A549 treated with ZK216348 at 1 μM for 4 hours (cell line): ENCODE measurements around the gene XPO5. TPM values are rescaled to one million over a fixed set of nuclear protein-coding genes. Genes with fewer than 3 reads are reported as not detected.

Experiments used
- total RNA-seq: library from RNA; stranded (reverse); fragments of 200-300 nt; extraction: Qiagen RNA extraction; gene quantifications from 5 replicates; pipeline ENCODE4 v1.2.3, GENCODE V29; 2022; ENCODE audit warnings: low read depth

Gene XPO5
- total RNA-seq: 25.0 to 31.1 TPM (median 27.3 TPM) in 5 replicates

DNA sequence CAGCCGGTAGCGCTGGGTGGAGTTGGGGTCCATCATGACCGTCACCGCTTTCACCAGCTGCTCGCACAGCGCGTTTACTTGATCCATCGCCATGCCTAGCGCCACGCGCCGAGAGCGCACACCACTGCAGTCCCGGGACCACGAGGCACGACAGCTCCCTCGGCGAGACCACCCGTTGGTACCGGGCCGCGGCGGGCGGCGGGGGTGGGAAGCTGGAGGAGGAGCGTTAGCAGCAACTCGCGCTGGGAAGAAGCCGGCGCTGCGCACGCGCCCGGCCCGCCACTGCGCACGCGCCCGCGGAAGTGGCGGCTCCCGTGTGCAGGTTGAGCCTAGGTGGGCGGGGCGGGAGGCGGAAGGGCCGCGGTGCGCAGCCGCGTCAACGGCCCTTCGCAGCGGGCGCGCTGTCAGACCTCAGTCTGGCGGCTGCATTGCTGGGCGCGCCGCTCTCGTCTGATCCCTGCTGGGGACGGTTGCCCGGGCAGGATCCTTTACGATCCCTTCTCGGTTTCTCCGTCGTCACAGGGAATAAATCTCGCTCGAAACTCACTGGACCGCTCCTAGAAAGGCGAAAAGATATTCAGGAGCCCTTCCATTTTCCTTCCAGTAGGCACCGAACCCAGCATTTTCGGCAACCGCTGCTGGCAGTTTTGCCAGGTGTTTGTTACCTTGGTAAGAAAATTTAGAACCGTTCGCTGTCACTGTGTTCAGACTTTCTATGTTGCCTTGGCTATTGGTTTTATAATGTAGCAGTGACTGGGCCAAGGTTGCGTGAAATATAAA lies at the start of gene XPO5, which contains the start of gene POLH:
Gene XPO5, minus strand, starts transcription at position 267 of the 780 bp plus-strand sequence. Its CDS starts 174 bp downstream, at position 93.
Gene POLH, plus strand, starts transcription at position 414 of the 780 bp plus-strand sequence. CDS start 6,135 bp downstream, outside the sequence.

DNA sequence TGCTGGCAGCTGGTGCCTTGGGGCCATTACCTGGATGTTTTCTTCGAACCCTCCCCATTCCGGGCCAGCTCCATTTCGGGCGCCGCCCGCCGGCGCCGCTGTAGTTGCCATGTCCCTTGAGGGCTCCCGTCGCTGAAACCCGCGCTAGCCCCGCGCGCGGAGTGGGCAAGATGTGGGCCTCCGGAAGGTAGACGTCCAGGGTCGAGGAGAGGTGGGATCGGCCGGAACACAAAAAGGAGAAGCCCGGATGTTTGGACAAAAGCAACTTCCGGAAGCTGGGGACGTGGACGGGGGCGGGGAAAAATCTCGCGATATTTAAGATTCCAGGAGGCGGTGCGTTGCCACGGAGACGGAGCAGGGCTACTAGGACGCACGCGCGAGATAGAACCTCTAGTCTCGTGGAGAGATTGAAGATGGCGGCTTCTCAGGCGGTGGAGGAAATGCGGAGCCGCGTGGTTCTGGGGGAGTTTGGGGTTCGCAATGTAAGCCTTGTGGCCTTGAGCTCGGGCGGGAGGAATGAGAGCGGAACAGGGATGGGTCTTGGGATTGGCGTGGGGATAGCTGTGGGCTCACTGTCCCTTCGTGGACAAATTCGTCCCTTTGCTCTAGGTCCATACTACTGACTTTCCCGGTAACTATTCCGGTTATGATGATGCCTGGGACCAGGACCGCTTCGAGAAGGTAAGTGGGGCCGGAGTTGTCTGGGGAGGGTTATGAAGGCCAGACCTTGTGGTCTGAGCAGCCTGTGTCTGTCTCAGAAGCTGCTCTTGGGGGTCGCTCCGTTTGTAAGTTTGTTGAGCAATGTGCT lies 58.9 kb downstream of the XPO5 start, which contains the start of the genes POLR1C and YIPF3:
Gene POLR1C, plus strand, starts transcription at position 393 of the 808 bp plus-strand sequence. Its CDS starts 21 bp downstream, at position 414.
Gene YIPF3, minus strand, starts transcription at position 230 of the 808 bp plus-strand sequence. Its CDS starts 119 bp downstream, at position 111.

DNA sequence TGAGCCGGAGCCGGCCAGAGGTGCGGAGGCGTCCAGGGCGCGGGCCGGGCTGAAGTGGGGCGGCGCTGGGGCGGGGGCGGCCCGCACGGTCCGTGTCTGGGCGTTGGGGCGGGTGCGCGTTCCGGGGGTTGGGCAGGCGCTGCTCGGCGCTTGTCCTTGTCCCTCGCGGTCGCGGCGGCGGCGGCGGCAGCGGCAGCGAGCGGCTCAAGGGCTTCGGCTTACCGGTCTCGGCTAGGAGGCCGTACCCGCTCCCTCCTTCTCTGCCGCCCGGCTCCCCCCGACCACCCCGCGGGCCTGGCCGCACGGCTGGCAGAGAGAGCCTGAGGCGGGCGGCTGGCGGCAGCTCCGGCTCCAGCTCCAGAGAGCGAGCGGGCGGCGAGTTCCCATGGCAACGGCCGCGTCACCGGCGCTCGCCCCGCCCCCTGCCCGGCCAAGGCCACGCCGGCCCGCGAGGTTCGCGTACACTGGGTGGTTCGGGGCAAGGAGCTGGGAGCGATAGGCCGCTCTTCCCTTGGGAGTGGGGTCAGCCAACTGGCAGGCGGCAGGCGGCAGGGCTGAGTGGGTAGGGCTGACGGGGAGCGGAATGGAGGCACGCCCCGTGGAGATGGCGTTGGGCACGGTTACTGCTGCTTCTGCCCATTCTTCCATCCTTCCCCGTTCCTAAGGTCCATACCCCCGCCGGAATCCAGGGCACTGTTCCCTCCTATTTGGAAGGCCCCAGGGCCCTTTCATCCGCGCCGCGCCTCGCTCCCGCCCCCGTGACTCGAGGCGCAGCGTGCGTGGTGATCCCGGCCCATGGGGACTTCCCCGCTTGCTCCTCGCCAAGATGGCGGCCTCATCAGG lies 65.6 kb downstream of the XPO5 start, which contains the start of gene LRRC73:
Gene LRRC73, minus strand, starts transcription at position 363 of the 843 bp plus-strand sequence. CDS start 561 bp downstream, outside the sequence.

DNA sequence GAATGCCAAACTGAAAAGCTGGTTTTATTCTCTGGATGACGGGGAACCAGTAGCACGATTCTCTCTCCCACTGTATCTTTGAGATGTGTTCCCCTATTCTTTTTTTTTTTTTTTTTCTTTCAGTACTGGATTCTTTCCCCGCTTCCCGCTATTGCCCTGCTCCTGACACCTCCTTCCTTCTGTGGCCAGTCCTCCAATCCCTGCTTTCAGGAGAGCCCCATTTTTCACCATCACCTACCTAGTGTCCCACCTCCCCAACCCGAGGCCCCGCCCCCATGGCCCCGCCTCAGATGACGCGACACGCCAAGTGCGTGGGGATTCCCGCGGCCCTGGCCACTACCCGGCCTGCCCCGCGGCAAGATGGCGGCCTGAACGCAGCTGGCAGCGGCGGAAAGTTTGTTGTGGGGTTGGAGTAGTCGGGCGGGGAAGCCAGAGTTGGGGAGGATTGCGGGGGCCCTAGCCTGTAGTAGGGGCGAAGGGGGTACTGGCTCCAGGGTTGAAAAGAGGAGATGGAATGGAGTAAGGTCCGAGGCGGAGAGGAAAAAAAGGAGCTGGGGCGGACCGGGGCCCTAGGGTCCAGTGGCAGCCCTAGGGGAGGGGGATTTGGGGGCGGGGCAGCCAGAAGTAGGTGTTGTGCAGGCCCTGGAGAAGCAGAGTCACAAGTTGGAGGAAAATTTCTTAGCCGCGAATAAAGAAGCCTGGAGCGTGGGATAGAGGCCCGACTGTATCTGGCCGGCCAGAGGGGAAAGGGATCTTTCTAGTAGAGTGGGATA lies 98.4 kb downstream of the XPO5 start, which contains the start of gene TJAP1:
Gene TJAP1, plus strand, starts transcription at position 336 of the 773 bp plus-strand sequence. CDS start 21,432 bp downstream, outside the sequence.

Other genes with a start within 250 kb of the XPO5 start
- 3.7 to 6.0 TPM (median 5.2 TPM) in 5 replicates for gene ZNF318, start 206.4 kb downstream of the XPO5 start, total RNA-seq
- gene ABCC10, start 148.5 kb downstream of the XPO5 start, total RNA-seq: 6.8 to 11.0 TPM (median 10.0 TPM) in 5 replicates
- gene DLK2, start 120.5 kb downstream of the XPO5 start, total RNA-seq: 3.6 to 7.8 TPM (median 7.3 TPM) in 5 replicates
- 13.1 to 21.7 TPM (median 18.4 TPM) in 5 replicates for gene TJAP1, start 98.5 kb downstream of the XPO5 start, total RNA-seq
- 0.66 to 1.2 TPM (median 1.1 TPM) in 5 replicates for gene LRRC73, start 65.7 kb downstream of the XPO5 start, total RNA-seq
- gene YIPF3, start 59.1 kb downstream of the XPO5 start, total RNA-seq: 62.4 to 73.2 TPM (median 71.4 TPM) in 5 replicates
- gene POLR1C, start 58.9 kb downstream of the XPO5 start, total RNA-seq: 44.8 to 51.0 TPM (median 48.0 TPM) in 5 replicates
- 8.0 to 9.6 TPM (median 9.3 TPM) in 5 replicates for gene POLH, start 147 bp upstream of the XPO5 start, total RNA-seq
- gene GTPBP2, start 53.2 kb upstream of the XPO5 start, total RNA-seq: 16.6 to 23.2 TPM (median 21.3 TPM) in 5 replicates
- gene MAD2L1BP, start 59.8 kb upstream of the XPO5 start, total RNA-seq: 31.7 to 39.7 TPM (median 34.6 TPM) in 5 replicates
- 0.13 to 0.31 TPM (median 0.24 TPM) in 5 replicates for gene RSPH9, start 69.0 kb upstream of the XPO5 start, total RNA-seq
- 39.9 to 53.9 TPM (median 46.3 TPM) in 5 replicates for gene MRPS18A, start 111.8 kb upstream of the XPO5 start, total RNA-seq
- gene VEGFA, start 194.2 kb upstream of the XPO5 start, total RNA-seq: 25.0 to 39.7 TPM (median 32.5 TPM) in 5 replicates